Testis (tissue), 3 donors: ENCODE results near the gene TLR8. TPM values are rescaled to one million over a fixed set of nuclear protein-coding genes. Genes with fewer than 3 reads are reported as not detected.

Source experiments
- DNase-seq: peaks from one replicate; pipeline ENCODE4 v3.0.0-alpha.2; 2019
- H3K27ac ChIP-seq, 2 donors: fragments of 200-600 bp; sonication (generic); one replicate each; pipeline ENCODE4 v1.5.1; 2019
- H3K27me3 ChIP-seq: fragments of 200-600 bp; sonication (generic); one replicate; pipeline ENCODE4 v1.5.1; 2019
- H3K36me3 ChIP-seq: fragments of 200-600 bp; sonication (generic); one replicate; pipeline ENCODE4 v1.5.1; 2017; ENCODE audit warnings: low read depth; ENCODE audit errors: missing control alignments
- H3K4me1 ChIP-seq: fragments of 200-600 bp; sonication (generic); one replicate; pipeline ENCODE4 v1.5.1; 2019
- H3K4me3 ChIP-seq, 2 donors: fragments of 200-600 bp; sonication (generic); one replicate each; pipeline ENCODE4 v1.5.1; 2017 to 2019
- H3K9me3 ChIP-seq: fragments of 200-600 bp; sonication (generic); one replicate; pipeline ENCODE4 v1.5.1; 2017
- CTCF ChIP-seq, 3 experiments: fragments of 450-650 bp in 2 of 3; fragments of 200-600 bp in 1 of 3; sonication (generic) in 1 of 3; IDR thresholded peaks; one replicate each; pipeline ENCODE4 v1.5.1; 2016 to 2019; ENCODE audit warnings: antibody characterized with exemption in 3 of 3, mild to moderate bottlenecking in 2 of 3, moderate library complexity in 1 of 3
- POLR2A ChIP-seq: fragments of 450-650 bp; IDR thresholded peaks from one replicate; pipeline ENCODE4 v1.6.1; 2017; ENCODE audit warnings: antibody characterized with exemption, mild to moderate bottlenecking, moderate library complexity
- WGBS, 2 donors: methylation state at CpG; one replicate each; pipeline ENCODE4 v1.1.5; 2018; 5-methylcytosine and 5-hydroxymethylcytosine counted together
- intact Hi-C: fragments of 100-400 bp; cut with DNase I; formaldehyde crosslinking; loops from one replicate; pipeline ENCODE4 v1.15.1; 2023; ENCODE audit warnings: low total_unique reads
- polyA plus RNA-seq: library from polyadenylated mRNA; stranded (reverse); fragments of 350-450 nt; fragmentation: Illumina TruSeq; extraction: RNeasy Lipid Tissue Mini Kit (QIAGEN cat#74804); gene quantifications from one replicate; pipeline ENCODE4 v1.2.3, GENCODE V29; 2014; ENCODE audit warnings: low read depth, low replicate concordance; ENCODE audit not compliant: insufficient read depth
- total RNA-seq, 2 donors: library from RNA; depleted of rRNA; stranded (reverse); fragments of >200 nt; gene quantifications; one replicate each; pipeline ENCODE4 v1.2.3, GENCODE V29; 2016

The TLR8 gene
- total and polyA plus RNA-seq, 3 donors from 2014 or later = 0.08 to 1.3 (median 0.50) TPM

DNA sequence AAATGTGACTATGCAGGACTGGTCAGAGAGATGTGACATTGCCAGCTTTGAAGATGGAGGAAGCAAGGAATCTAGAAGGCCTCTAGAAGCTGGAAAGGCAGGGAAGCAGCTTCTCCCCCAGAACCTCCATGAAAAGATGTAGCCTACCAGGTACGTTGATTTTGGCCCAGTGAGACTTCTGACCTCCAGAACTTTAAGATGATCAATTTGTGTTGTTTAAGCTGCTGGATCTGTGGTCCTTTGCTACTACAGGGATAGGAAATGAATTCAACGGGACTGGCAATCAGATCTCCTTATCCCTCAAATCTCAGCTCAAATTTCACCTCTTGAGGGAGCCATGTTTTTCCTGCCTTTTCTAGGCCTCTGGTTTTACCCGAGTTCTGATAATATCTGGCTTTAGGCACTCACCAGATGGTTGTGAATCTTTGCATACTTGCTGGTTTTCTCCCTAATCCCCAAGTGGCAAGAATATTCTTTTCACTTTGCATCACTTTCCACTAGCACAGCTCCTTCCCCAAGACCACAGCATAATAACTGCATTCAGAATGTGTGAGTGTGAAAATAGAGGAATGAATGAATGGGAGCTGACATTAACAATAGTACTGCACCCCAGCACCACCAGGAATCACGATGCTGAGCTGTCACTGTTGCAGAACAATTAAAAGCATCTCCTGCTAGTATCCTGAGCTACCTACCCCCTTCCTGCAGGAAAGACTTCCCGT lies 42.9 kb downstream of the TLR8 start:
- DNase-seq = no peak
- no peak for TF ChIP-seq CTCF (IDR thresholded peaks at IDR 0.05)
- TF ChIP-seq POLR2A = no peak
- peak overlapping the region in 1 of 2 donors; percentile 50 for H3K27ac ChIP-seq
- no peaks in the 10 kb centered on the region for H3K27me3 ChIP-seq
- intact Hi-C loops = no loop called here
- H3K36me3 ChIP-seq = no peaks in the 10 kb centered on the region
- H3K4me3 ChIP-seq = no peak overlapping the region
- H3K9me3 ChIP-seq = no peaks in the 10 kb centered on the region
- H3K4me1 ChIP-seq = peaks cover 6% of the 10 kb centered on the region
- 55 to 61% methylated on average over 5 of the region's 5 CpGs for WGBS, 2 donors

DNA sequence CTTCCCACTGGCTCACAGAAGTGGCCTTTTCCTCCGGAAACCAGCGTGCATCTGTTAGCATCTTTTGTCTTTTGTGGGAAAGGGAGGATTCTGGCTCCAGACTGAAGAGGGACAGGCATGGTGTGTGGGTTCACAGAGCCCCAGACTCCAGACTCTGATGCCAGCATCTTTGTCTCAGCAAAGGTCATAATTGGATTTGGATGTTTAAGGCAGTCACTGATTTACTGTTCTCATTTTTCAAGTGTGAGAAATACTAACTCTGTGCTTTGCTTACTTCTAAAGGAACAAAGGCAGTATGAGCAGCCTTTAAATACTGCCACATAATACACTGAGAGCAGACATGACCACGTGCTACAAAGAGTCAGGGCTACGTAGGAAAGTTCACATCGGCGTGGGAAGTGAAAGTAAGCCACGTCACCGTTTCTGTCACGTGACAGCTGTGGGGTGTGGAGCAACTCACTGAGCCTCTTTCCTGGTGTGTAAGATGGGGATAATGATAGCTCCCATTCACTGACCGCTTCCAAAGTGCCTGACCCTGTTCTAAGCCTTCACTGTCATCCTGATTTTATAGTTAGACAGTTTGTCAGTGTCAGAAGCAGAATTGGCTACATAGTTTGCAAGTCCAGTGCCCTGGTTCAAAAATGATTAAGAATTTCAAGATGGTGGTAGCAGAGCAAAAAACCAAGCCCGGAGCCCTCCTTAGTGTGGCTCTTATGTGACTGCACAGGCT lies 43.7 kb downstream of the TLR8 start:
- Histone ChIP-seq H3K36me3 (no peaks in the 10 kb centered on the region), H3K4me3 (no peak overlapping the region), H3K9me3 (no peaks in the 10 kb centered on the region), H3K27me3 (no peaks in the 10 kb centered on the region), H3K27ac (peak overlapping the region in 1 of 2 donors; percentile 50), H3K4me1 (peaks cover 6% of the 10 kb centered on the region)
- WGBS, 2 donors = 52 to 59% methylated on average over 10 to 11 of the region's 11 CpGs
- TF ChIP-seq POLR2A (no peak), CTCF (IDR thresholded peaks at IDR 0.05) (no peak)
- DNase-seq = peak; percentile 78
- intact Hi-C loops = no loop called here

- Histone ChIP-seq H3K9me3 (no peaks in the 10 kb centered on the region), H3K36me3 (no peaks in the 10 kb centered on the region), H3K4me3 (no peak overlapping the region), H3K27ac (peak overlapping the region in 1 of 2 donors; percentile 30), H3K27me3 (no peaks in the 10 kb centered on the region), H3K4me1 (peaks cover 6% of the 10 kb centered on the region)
- intact Hi-C loops = no loop called here
- no peak for TF ChIP-seq CTCF (IDR thresholded peaks at IDR 0.05)
- no peak for TF ChIP-seq POLR2A
- no peak for DNase-seq
- 69 to 82% methylated on average over 9 of the region's 9 CpGs for WGBS, 2 donors
These were observed 44.6 kb downstream of the TLR8 start for GRCh38 chrX:12950851-12951594.

GRCh38 chrX:12951595-12951975 lies 45.2 kb downstream of the TLR8 start:
- Histone ChIP-seq H3K4me3 (no peak overlapping the region), H3K36me3 (no peaks in the 10 kb centered on the region), H3K27ac (no peak overlapping the region), H3K9me3 (no peaks in the 10 kb centered on the region), H3K4me1 (peaks cover 6% of the 10 kb centered on the region), H3K27me3 (no peaks in the 10 kb centered on the region)
- intact Hi-C loops = no loop called here
- TF ChIP-seq POLR2A (no peak), CTCF (IDR thresholded peaks at IDR 0.05) (no peak)
- DNase-seq = no peak
- WGBS, 2 donors = 89 to 92% methylated on average over 5 of the region's 5 CpGs
